GM12873 (cell line): ENCODE measurements around the gene PAK6.

Experiments used
- CTCF ChIP-seq: IDR thresholded peaks from 2 replicates; pipeline ENCODE4 v1.5.1; 2012; ENCODE audit warnings: low read depth, mild to moderate bottlenecking, moderate library complexity, low read length, control low read depth; ENCODE audit not compliant: insufficient read depth; ENCODE audit errors: missing control alignments

PAK6 gene

GRCh38 chr15:40310993-40311392 lies 72.1 kb downstream of the PAK6 start:
- TF ChIP-seq CTCF = no peak

GRCh38 chr15:40312370-40313158 lies 73.7 kb downstream of the PAK6 start:
- no peak for TF ChIP-seq CTCF

- TF ChIP-seq CTCF = no peak
These were observed 74.9 kb downstream of the PAK6 start for GRCh38 chr15:40313531-40314398.

GRCh38 chr15:40314723-40315276 lies 75.9 kb downstream of the PAK6 start:
- no peak for TF ChIP-seq CTCF

GRCh38 chr15:40316931-40317330 lies 78.1 kb downstream of the PAK6 start:
- TF ChIP-seq CTCF = no peak

- TF ChIP-seq CTCF = no peak
These were observed 78.7 kb downstream of the PAK6 start for GRCh38 chr15:40317580-40317979.

GRCh38 chr15:40320409-40320808 lies 81.5 kb downstream of the PAK6 start:
- no peak for TF ChIP-seq CTCF
